Stimulated activated CD4-positive, alpha-beta T cell treated with anti-CD3 and anti-CD28 coated beads, Interleukin-4, amount 100 ng/mL, for 4 hours (primary cell): ENCODE measurements around the gene IQSEC3.

ENCODE experiments used
- DNase-seq, 2 experiments: peaks; one replicate each; pipeline ENCODE4 v3.0.0-alpha.2; 2020

IQSEC3 gene

GRCh38 chr12:168763-169525 lies 102.4 kb downstream of the IQSEC3 start:
- DNase-seq = no peak

GRCh38 chr12:169528-170370 lies 103.2 kb downstream of the IQSEC3 start:
- DNase-seq = no peak

GRCh38 chr12:170371-171225 lies 104.0 kb downstream of the IQSEC3 start:
- no peak for DNase-seq

GRCh38 chr12:171276-171675 lies 104.7 kb downstream of the IQSEC3 start:
- no peak for DNase-seq

GRCh38 chr12:171743-172676 lies 105.4 kb downstream of the IQSEC3 start:
- no peak for DNase-seq

- no peak for DNase-seq
Measured at GRCh38 chr12:172732-173161, 106.2 kb downstream of the IQSEC3 start.

GRCh38 chr12:174124-174523 lies 107.6 kb downstream of the IQSEC3 start:
- no peak for DNase-seq

GRCh38 chr12:174596-174995 lies 108.0 kb downstream of the IQSEC3 start:
- DNase-seq = no peak

- DNase-seq = no peak
Measured at GRCh38 chr12:175250-175649, 108.7 kb downstream of the IQSEC3 start.

GRCh38 chr12:175759-176158 lies 109.2 kb downstream of the IQSEC3 start:
- DNase-seq = no peak

GRCh38 chr12:176321-177181 lies 110.0 kb downstream of the IQSEC3 start:
- no peak for DNase-seq

- no peak for DNase-seq
Measured at GRCh38 chr12:177336-177979, 110.9 kb downstream of the IQSEC3 start.

- no peak for DNase-seq
Measured at GRCh38 chr12:177980-178828, 111.6 kb downstream of the IQSEC3 start.

GRCh38 chr12:178829-179109 lies 112.2 kb downstream of the IQSEC3 start:
- DNase-seq = no peak

GRCh38 chr12:179131-179884 lies 112.7 kb downstream of the IQSEC3 start:
- no peak for DNase-seq

GRCh38 chr12:179885-180284 lies 113.3 kb downstream of the IQSEC3 start:
- DNase-seq = no peak

GRCh38 chr12:180445-180844 lies 113.9 kb downstream of the IQSEC3 start:
- no peak for DNase-seq

- DNase-seq = no peak
Measured at GRCh38 chr12:181921-182320, 115.4 kb downstream of the IQSEC3 start.

GRCh38 chr12:182381-182892 lies 115.9 kb downstream of the IQSEC3 start:
- no peak for DNase-seq
